HG03039 (cell line): Measurements from ENCODE around the gene ARL8B.
A peak's percentile ranks its signal among the peaks of the same experiment; 100 is the strongest.
"Not testable (repeated sequence)": the region's sequence is repeated elsewhere in the genome, so short reads cannot be mapped to it uniquely, and the experiment has no call there.

ENCODE experiments used
- ATAC-seq: cut with Tn5 transposase; IDR thresholded peaks from one replicate; pipeline ENCODE4 v1.9.1; 2021; ENCODE audit warnings: mild to moderate bottlenecking, moderate library complexity; ENCODE audit not compliant: unreplicated experiment

ARL8B gene

GRCh38 chr3:5122030-5122740 lies at the start of gene ARL8B:
Gene ARL8B, plus strand, starts transcription at chr3:5122292. Its CDS starts 174 bp downstream, at chr3:5122466.
- ATAC-seq = peak; percentile 97

- no peak for ATAC-seq
These were observed 48.6 kb upstream of the ARL8B start for GRCh38 chr3:5073374-5074085.

GRCh38 chr3:5078151-5078550 lies 43.9 kb upstream of the ARL8B start:
- ATAC-seq = no peak

- ATAC-seq = no peak
These were observed 42.3 kb upstream of the ARL8B start for GRCh38 chr3:5079761-5080160.

GRCh38 chr3:5080779-5081550 lies 41.1 kb upstream of the ARL8B start:
- ATAC-seq = no peak

GRCh38 chr3:5081973-5082788 lies 39.9 kb upstream of the ARL8B start:
- not testable (repeated sequence) for ATAC-seq

GRCh38 chr3:5082789-5083115 lies 39.3 kb upstream of the ARL8B start:
- no peak for ATAC-seq

- no peak for ATAC-seq
These were observed 37.9 kb upstream of the ARL8B start for GRCh38 chr3:5084224-5084623.

- ATAC-seq = no peak
These were observed 35.4 kb upstream of the ARL8B start for GRCh38 chr3:5086708-5087107.

- ATAC-seq = no peak
These were observed 34.9 kb upstream of the ARL8B start for GRCh38 chr3:5087209-5087608.

- ATAC-seq = no peak
These were observed 31.9 kb upstream of the ARL8B start for GRCh38 chr3:5090197-5090596.

- no peak for ATAC-seq
These were observed 30.1 kb upstream of the ARL8B start for GRCh38 chr3:5092018-5092417.

GRCh38 chr3:5093731-5094130 lies 28.4 kb upstream of the ARL8B start:
- no peak for ATAC-seq

- no peak for ATAC-seq
These were observed 26.2 kb upstream of the ARL8B start for GRCh38 chr3:5095886-5096285.

- no peak for ATAC-seq
These were observed 25.6 kb upstream of the ARL8B start for GRCh38 chr3:5096336-5097008.

- no peak for ATAC-seq
These were observed 23.7 kb upstream of the ARL8B start for GRCh38 chr3:5098346-5098745.

GRCh38 chr3:5102532-5102931 lies 19.6 kb upstream of the ARL8B start:
- no peak for ATAC-seq

- no peak for ATAC-seq
These were observed 18.3 kb upstream of the ARL8B start for GRCh38 chr3:5103743-5104142.

GRCh38 chr3:5105050-5105449 lies 17.0 kb upstream of the ARL8B start:
- no peak for ATAC-seq

- ATAC-seq = not testable (repeated sequence)
These were observed 15.7 kb upstream of the ARL8B start for GRCh38 chr3:5106371-5106770.
